Activated naive CD8-positive, alpha-beta T cell treated with anti-CD3 and anti-CD28 coated beads, Interleukin-2, amount 50 U/mL, for 16 hours (primary cell): ENCODE data around the gene ARHGAP40.

Experiments used
- DNase-seq: peaks from one replicate; pipeline ENCODE4 v3.0.0-alpha.2; 2020; ENCODE audit warnings: low read depth, low spot score

The ARHGAP40 gene

GRCh38 chr20:38601216-38602184 is at the start of gene ARHGAP40:
Gene ARHGAP40 (plus strand): TSS chr20:38601809.
- DNase-seq: no peak

DNA sequence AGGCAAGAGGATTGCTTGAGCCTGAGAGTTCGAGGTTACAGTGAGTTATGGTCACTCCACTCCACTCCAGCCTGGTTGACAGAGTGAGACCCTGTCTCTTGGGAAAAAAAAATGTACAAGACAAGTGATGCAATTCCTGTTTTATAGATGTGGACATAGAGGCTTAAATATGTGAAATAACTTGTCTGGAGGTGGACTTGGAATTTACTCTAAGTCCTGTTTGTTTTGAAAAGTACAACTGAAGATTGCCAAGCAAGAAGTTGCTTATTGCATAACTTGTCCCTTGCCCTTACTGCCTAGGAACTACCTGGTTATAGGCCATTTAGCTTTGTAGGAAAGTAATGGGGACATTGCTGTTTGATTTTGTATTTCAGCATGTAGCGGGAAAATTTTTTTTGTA is 46.6 kb upstream of the ARHGAP40 start:
- DNase-seq: no peak

GRCh38 chr20:38555395-38555794 is 46.2 kb upstream of the ARHGAP40 start:
- DNase-seq: no peak

GRCh38 chr20:38557174-38557573 is 44.4 kb upstream of the ARHGAP40 start:
- DNase-seq: no peak

- no peak for DNase-seq
Observed at GRCh38 chr20:38558596-38559360, 42.8 kb upstream of the ARHGAP40 start.

- DNase-seq: no peak
Observed at GRCh38 chr20:38559764-38560163, 41.8 kb upstream of the ARHGAP40 start.

GRCh38 chr20:38563802-38564431 is 37.7 kb upstream of the ARHGAP40 start:
- no peak for DNase-seq

DNA sequence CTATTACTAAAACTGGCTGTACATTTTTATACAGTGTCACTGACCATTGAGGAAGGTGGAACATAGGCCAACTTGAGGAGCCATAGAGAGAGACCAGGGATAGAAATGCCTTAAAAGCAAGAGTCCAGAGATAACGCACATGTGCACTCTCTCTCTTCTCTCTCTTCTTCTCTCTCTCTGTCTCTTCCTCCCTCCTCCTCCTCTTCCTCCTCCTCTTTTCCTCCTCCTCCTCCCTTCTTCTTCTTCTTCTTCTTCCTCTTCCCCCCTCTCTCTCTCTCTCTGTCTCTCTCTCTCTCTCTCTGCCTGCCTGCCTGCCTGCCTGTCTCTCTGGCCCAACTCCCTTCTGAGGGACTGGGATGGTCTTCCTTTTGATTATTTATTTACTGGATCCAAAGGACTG is 36.9 kb upstream of the ARHGAP40 start:
- no peak for DNase-seq

DNA sequence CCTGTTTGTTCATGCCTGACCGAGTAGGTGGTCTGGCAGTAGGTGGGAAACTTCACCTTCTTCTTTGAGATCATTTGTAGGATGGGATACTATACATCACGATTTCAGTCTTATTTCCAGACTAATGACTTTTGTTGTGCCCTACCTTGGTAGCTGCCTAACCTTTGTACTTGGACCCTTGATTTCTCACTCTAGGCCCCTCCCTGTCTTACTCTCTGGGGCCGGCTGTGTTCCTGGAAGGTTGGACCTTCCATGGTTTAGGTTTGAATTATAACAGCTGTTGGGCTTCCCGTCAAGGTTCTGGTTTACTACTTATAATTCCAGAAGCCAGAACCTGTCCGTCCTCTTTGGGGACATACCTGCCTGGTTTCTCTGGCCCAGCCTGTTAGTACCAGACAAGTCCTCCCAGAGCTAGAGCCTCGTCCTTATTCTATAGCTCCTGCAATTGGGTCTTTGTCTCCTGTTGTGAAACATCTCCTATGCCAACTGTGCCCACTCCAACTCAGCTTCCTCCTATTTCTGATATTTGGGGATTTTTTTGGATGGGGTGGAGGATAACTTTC is 35.5 kb upstream of the ARHGAP40 start:
- no peak for DNase-seq

DNA sequence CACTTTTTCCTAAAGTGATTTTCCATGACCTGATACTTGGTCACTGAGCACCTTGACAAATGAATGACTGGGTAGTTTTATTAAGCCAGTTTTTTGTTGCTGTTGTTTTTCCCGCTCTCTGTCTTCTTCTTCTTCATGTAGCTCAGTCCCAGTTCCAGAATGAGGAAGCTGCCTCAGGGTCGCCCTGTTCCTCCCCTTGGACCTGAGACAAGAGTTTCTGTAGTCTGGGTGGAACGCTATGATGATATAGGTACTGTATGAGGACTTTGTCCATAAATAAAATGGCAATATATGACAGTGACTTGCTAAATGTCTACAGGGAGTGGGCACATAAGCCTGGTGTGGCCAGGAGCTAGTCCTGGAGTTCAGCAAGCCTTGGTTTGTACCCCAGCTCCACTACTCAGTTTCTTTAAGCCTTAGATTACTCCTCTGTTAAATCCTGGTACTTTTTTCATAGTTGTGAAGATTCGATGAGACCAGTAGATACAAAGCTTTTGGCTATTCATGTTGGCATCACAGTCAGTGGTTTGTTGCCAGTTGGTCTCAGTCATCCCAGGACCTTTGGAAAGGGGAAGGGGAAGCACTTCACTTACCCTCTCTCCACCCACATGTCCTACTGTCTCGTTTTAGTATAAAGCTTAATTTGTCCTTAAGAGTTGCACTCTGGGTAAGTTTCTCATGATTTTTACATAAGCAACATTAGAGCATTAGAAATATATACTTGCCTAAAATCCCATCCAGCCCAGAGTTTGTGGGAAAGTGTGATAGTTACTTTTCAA is 31.7 kb upstream of the ARHGAP40 start:
- DNase-seq: no peak

DNA sequence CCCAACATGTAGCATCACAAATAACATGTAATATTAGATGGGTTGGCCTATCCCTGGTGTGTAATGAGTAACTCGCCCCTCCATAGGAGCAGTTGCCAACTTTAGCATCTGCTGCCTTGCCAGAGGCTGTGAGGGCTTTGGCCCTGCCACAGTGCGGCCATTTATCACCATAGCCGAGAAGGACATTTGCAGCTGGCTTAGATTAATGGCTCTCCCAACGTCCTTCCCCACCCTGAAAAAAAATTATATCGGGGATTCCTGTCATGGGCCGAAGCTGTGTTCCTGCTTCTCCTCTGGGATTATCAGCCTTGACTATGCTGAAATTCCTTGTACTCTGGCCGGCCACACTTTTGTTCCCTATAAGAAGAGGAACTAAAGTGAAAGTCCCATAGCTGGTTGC is 28.2 kb upstream of the ARHGAP40 start:
- DNase-seq: no peak

DNA sequence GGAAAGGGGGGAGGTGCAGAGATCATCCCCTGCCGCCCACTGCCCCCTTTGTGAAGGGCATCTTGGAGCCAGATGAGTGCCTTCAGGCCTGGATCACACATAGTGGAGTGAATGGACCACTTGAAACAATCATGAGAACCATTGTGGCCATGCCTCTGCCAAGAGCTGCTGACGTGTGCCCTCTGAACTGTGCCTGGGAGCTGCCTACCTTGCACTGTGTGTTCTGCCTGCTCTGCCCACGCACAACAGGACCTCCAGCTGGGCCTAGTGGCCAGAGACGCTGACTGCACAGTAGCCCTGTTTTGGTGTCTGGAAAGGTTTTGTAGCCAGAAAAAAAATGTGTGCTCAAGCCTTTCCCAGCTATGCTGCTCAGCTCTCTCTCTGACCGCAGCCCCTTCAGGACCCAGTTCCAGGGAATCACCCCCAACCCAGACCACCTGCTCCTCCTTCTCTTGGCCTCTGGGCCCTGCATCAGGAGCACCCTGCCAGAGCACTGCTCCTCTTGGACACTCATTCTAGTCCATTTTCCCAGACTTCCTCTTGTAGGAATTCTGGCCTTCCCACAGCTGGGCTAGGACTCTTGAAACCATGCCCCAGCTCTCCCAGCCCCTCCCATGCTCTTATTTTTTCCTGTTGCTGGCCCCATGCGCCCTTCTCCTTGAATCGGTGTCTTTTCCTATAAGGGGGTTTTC is 22.2 kb upstream of the ARHGAP40 start:
- no peak for DNase-seq

- DNase-seq: no peak
Observed at GRCh38 chr20:38579921-38580320, 21.7 kb upstream of the ARHGAP40 start.

- DNase-seq: no peak
Observed at GRCh38 chr20:38581013-38581412, 20.6 kb upstream of the ARHGAP40 start, which contains the start of gene ADIG. Gene ADIG (plus strand): TSS chr20:38581197. CDS start chr20:38581251, 54 bp downstream.

DNA sequence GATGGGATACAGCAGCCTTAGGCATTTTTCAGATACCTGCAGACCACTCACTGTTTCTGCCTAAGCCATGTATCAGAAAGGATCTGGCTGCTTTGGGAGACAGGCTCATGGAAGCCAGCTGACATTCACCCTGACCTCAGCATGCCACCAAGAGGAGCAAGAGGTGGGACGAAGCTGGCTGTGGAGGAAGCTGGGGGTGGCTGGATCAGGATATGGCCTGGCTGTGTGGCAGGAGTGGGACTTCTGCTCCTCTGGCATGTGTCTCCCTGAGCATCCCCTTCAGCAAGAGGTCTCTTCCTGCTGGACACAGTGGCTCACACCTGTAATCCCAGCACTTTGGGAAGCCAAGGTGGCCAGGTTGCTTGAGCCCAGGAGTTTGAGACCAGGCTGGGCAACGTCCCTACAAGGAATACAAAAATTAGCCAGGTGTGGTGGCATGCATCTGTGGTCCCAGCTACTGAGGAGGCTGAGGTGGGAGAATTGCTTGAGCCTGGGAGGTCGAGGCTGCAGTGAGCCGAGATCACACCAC is 19.7 kb upstream of the ARHGAP40 start:
- DNase-seq: no peak

DNA sequence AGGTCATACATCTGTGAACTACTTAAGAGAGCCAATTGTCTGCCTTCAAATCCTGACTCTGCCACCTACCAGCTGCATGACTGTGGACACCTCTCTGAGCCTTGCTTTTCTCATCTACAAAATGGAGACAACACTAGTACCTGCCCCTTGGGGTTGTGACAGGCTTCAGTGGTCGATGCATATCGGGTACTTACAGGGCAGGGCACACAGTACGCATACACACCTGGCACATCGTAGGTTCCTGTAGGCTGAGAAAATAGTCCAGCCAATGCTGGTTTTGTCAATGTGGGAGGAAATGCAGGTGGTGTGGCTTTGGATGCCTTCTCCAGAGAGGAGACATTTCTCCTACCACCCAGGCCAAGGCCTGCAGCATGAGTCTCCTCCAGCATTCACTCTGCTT is 18.3 kb upstream of the ARHGAP40 start:
- no peak for DNase-seq

GRCh38 chr20:38584099-38584763 is 17.4 kb upstream of the ARHGAP40 start:
- no peak for DNase-seq

- no peak for DNase-seq
Observed at GRCh38 chr20:38585404-38586180, 16.0 kb upstream of the ARHGAP40 start.

- DNase-seq: no peak
Observed at GRCh38 chr20:38586181-38586525, 15.5 kb upstream of the ARHGAP40 start.
